ENCODE results near the gene WNT7B.

WNT7B gene

DNA sequence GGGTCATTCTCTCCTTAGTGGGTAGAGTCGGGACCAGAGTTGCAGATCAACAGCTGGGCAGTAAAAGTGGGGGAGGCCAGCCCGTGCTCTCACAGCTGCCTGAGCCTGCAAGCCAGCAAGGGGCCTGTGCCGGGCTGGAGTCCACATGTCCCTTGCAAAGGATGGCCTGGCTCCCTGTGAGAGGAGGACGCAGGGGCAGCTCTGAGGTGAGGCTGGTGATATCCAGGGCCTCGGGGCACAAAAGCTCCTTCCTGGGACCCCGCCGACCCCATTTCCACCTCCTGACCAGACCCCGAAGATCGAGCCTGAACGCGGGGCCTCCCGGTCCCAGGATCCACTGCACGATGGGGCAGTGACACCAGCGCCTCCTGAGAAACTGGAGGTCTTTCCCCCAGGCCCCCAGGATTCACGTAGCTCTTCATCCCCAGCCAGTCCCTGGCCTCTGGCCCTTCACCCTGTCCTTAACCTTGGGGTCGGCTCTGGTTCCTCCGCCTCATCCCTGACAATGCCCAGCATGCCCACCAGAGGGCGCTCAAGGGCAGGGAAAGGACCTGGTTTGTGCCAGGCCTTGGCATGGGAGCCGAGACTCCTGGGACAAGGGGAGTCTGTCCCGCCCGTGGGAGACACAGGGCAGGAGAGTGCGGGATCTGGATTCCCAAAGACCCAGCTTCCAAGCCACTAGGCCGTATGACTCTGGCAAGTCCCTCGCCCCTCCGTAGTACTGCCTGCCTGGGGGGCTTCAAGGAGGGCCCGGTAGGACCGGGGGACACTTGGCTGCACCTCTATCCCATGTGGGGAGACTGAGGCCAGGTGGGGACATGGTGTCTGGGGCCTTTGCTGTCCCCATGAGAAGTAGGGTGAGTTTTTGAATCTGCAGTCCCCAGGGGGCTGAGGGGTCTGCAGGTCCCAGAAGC, 17.8 kb upstream of the WNT7B start:
- DNase-seq: peak; percentile 30 to 80 (median 71)

DNA sequence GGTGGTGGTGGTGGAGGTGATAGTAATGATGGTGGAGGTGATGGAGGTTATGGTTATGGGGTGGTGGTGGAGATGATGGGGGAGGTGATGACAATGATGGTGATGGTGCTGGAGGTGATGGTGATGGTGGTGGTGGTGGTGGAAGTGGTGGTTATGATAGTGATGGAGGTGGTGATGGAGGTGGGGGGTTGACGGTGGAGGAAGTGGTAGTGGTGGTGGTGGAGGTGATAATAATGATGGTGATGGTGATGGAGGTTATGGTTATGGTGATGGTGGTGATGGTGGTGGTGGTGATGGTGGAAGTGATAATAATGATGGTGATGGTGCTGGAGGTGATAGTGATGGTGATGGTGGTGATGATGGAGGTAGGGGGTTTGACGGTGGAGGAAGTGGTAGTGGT, 16.9 kb upstream of the WNT7B start:
- no peak for DNase-seq

DNA sequence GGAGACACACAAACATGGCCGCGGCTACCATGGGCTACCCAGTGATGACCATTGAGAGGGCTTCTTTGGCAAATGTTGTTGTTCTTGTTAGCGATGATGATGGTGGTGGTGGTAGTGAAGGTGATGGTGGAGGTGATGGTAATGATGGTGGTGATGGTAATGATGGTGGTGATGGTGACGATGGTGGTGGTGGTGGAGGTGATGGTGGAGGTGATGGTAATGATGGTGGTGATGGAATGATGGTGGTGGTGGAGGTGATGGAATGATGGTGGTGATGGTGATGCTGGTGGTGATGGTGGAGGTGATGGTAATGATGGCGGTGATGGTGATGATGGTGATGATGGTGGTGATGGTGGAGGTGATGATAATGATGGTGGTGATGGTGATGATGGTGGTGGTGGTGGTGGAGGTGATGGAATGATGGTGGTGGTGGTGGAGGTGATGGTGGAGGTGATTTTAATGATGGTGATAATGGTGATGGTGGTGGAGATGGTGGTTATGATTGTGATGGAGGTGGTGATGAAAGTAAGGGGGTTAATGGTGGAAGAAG, 16.3 kb upstream of the WNT7B start:
- DNase-seq: no peak

DNA sequence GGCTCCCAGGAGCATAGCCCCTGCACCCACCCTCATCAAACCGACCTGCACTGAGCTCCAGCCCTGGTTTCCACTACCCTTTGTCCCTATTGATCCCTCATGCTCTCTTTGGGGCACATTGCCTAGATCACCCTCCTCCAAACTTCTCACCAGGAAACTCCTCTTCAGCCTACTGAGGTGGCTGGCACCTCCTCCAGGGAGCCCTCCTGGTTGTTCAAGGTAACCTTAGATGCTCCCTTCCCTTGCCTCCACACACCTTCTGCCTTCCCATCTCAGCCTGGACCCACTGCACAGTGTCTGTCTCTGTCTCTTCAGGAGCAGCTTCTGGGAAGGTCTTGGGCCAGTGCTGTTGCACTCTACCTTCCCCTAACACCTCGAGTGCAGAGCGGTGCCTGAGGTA, 15.8 kb upstream of the WNT7B start:
- DNase-seq: no peak

DNA sequence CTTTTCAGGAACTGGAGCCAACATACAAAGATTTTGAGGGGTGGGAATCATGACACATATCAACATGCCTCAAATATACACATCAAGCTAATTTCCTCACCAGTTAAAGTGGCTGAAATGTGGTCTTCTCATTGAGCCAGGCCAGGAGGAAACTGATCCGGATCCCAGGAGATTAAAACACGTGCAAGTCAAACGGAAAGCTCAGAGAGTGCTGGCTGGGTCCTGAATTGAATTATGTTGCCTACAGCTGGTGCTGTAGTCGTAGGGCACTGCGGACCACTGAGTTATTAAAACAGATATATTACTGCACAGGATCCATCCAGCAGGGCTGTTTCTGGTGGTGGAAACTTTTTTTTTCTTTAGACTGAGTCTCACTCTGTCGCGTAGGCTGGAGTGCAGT, 14.1 kb upstream of the WNT7B start:
- DNase-seq: no peak

DNA sequence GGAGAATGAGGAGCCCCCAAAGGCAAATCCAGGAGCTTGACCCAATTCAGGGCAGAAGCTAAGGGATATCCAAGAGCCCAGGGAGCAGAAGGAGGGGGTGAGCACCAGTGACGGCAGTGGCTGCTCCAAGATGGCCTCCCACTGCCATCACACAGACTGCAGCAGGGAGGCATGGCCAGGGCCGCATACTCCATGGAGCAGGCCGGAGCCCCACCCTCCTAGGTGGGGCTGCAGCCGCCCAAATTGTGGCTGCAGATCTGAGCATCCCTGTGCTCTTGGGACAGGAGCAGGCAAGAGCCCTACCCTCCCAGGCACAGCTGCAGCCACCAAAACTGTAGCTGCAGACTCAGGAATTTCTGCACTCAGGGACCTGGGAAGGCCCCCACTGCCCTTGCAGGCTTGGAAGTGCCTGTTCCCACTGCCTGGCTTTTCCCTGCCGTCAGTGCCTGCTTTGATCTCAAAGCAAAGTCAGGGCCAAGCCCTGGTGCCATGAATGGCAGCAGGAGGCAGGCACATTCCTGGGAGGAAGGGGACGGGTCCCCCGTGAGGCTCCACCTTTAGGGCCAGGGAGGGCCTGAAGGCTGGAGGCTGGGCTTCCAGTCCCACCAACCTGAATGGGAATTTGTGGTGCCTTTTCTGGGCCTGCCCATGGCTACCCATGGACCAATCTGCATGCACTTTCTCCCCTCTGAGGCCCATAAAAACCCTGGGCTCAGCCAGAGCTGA, 10.3 kb upstream of the WNT7B start:
- no peak for DNase-seq

DNA sequence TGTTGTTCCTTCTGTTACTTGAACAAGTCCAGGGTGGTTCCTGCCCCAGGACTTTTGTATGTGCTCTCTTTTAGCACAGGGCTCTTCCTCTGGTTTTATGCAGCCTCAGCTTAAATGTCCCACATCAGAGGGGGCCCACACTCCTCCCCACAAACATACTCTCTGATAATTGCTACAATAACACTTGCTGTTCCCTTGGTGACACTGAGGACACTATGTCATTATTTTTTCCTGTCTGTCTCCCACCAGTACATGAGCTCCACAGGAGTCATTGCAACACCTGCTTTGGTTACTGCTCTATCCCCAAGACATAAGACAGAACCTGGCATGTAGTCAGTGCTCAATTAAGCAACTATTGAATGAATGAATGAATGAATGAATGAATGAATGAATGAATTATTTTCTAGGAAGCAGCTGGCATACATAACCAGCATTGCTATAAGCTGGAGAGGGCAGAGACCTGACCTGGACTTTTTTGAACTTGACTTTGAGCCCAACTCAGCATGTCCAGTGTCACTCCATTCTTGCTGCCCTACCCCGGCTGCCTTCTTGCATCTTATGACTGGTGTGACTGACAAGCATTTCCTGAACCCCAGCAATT, 7.5 kb upstream of the WNT7B start:
- no peak for DNase-seq

DNA sequence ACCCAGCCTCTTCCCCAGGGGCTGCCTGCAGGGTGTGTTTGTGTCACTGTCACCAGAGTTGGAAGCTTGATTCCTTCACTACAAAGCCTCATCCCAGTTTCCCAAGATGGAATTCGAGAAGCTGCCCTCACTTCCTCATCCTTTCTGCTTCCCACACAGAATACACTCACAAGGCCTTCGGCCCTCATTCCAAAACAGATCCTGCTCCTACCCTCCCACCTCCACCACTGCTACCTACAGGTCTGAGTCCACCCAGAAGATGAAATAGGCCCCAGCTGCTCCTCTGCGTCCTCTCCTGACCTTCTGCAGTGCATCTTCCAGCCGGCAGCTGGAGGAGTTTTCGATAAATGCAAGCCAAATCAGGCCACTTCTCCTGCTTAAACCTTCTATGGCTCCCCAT, 6.8 kb upstream of the WNT7B start:
- no peak for DNase-seq

DNA sequence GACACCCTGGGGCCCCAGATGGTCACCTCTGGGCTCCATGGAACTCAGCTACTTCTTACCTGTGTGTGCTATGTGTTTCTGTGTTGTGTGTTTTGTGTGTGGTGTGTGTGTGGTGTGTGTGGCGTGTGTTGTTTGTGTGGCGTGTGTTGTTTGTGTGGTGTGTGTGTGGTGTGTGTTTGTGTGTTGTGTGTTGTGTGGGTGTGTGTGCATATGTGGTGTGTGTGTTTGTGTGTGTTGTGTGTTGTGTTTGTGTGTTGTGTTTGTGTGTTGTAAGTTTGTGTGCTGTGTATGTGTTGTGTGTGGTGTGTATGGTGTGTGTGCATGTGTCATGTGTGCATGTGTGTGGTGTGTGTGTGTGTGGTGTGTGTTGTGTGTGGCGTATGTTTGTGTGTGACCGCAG, 3.8 kb upstream of the WNT7B start:
- no peak for DNase-seq

DNA sequence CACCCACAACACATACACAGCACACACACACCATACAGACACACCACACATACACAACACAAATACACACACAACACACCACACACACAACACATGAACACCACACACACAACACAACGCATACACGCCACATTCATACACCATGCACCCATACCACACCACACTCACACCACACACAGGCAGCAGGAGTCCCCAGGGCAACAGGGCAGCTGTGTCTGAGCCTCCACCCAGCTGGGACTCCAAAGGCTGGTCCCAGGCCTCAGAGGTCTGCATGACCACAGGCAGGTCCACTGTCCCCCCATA, 3.3 kb upstream of the WNT7B start:
- no peak for DNase-seq

DNA sequence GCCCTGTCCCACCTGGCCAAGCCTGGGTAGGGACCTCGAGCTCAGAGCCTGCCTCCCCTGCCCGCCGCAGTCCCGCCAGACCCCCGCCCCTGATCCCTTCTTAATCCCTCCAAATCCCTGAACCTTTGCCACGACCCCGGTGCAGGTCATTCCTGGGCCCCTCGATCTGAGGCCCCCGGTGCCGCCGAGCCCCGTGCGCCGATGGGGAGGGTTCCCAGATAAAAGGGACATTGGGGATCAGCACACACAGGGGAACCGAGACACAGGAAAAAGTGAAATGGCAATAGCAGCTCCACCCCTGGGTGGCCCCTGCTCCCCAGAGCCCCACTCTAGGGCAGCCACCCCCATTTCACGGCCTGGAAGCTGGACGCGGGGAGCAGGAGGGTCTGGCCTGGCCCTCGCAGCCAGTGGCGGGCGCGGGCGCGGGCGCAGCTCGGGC, 1.3 kb upstream of the WNT7B start:
- DNase-seq: no peak

DNA sequence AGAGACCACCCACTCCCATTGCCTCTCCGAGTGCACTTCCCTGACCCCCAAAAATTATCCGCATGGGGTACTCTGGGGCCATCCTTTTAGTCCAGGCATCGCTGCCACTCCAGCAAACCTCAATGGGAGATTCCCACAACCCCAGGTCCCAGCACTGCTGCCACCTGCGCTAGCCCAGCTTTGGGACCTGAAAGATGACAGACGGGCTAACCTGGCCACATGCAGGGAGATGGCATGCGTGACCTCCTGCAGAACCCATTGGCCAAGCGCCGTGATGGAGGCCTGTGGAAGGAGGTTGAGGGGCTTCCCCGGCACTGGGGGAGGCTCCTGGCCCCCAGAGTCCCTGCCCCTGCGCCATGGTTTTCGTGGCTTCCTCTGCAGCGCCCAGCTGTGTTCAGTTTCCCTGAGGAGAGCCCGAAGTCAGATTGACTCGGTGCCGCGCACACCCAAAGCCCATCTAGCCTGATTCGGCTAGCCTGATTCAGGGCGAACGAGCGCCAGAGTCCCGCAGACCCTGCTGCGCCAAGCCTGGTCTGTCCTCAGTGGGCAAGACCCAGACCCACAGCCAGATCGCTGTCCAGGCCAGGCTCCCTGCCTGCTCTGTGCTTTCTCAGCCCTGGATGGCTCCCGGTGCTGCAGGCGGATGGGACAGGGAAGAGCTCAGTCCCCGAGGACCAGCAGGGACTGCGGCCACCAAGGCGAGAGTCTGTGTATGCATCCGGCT, 751 bp upstream of the WNT7B start:
- DNase-seq: peak in 1 of 6 experiments; percentile 20

DNA sequence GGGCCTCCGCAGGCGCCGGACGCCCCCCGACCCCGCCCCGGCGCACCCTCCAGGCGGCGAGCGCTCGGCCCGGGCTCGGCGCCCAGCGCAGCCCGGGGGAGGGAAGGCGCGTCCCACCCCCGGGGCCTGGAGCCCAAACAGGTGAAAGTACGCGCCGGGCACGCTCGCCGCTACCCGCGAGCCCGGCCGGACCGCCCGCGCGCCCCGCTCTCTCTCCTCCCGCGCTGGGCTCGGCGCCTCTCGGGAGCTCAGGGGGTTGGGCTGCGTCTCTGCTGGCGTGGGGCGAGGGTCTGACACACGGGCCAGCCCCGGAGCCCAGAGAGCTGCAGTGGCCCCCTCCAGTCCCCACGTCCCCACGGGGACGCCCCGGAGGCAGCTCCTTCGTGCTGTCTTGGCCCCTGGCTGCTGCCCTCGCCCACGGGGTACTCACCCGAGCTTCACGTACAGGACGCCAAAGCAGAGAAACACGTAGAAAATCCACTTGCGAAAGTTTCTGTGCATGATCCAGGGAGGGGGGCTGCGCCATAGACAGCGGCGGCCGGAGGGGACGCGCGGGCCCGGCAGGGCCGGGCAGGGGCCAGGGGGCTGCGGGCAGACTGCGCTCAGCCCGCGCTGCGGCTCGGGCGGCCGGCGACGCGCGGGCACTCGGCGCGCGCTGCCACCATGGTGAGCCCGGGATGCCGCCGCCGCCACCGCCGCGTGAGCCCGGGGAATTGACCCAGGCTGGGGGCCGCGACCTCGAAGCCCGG, 534 bp downstream of the WNT7B start:
- no peak for DNase-seq

DNA sequence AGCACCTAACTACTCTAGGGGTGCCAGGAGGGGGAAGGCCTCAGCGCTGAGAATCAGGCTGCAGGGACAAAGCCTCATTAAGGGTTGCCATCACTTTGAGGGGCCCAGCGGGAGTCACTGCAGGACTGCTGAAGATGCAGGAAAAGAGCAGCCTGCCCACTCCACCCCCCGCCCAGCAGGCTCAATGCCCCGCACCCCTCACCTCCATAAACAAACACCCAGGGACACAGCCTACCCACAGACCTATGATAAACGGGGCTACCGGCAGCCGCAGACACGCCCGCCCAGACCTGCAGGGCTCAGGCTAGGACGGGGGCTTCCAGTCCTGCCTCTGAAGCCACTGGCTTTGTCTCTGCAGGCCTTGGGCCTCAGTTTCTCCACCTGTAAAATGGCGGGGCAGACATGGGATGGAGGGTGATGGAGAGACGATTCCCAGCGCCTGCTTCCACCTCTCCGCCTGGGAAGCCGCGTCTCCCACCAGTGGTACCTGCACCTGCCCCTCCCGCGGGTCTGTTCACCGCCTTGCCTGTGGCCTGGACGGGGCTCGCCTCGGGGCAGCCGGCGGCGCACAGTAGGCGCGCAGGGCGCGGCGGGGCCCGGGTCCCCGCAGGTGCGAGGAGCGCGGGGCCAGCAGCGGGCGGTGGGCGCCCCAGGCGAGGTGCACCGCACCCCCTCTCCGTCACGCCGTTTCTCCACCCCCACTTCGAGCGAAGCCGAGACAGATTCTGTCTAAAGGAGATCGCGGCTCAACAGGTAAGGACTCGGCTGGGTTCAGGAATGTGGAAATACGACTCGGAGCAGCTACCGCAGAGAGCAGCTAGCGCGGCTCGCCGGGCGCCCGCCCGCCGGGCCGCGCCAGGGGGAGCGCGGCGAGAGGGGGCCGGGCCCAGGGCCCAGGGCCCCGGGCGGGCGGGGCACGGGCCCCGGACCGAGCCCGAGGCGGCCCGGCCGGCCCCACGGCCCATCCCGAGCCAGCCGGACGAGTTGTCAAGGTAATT, 1.5 kb downstream of the WNT7B start:
- no peak for DNase-seq

DNA sequence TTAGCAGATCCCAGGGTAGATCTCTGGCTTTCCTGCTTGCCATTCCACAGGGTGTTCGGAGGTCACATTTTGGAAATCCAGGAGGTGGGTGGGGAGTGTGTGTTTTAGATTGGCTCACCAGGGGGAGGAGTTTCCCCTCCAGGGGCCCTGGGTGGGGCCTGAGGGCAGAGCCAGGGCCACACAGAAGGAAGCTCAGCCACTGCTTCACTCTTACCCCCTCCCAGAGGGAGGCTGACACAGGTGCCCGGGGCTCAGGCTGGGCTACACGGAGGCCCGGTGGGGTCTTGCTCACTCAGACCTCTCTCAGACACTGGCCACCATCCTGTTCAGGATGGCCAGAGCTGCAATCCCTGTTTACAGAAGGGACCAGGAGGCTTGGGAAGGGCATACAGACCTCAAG, 2.5 kb downstream of the WNT7B start:
- no peak for DNase-seq

DNA sequence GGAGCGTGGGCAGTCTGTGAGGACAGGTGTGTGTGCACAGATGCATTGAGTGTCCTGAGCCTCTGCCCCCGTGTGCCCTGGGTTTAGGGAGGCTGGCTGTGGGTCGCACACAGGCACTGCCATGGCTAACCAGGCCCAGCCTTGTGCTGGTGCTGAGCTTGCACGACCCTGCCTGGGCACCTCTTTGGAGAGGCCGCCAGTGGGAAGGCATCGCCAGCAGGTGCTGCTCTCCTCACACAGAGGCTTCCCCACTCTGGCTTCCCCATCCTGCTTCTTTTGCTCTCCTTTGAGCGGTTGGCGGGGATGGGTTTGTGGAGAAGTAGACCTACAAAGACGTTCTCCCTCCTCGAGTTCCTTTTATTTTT, 4.1 kb downstream of the WNT7B start:
- no peak for DNase-seq

DNA sequence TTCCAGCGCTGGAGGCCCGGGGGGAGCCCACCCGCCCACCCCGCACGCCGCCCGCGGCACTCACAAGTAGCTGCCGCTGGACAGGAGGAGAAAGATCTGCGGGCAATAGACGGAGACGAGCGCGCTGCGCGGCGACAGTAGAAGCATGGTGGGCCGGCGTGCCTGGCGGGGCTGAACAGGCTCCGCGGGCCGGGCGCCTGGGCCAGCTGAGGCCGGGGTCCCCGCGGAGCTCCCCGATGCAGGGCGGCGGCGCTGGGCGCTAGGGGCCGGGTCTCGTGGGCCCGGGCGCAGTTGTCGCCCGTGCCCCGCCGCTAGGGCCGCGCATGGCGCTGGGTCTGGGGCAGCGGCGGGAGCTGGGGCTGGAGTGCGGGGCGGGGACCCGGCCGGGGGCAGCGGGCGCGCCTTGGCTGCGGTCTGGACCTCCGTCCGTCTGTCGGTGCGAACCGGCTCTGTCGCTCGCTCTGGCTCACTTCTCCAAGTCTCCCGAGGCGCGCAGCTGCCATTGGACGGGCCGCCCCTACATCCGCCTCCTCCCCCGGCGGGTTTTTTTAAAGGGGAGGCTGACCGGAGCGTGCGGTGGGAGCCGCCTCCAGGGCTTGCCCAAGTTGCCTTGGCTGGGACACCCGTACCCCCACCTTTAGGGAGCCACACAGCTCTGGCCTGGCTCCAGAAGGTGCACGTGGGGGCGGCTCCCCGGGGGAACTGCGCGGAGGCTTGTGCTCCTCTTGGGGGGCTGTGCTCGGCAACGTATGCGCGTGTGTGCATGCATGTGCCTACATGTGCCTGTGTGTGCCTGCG, 4.7 kb downstream of the WNT7B start:
- no peak for DNase-seq

DNA sequence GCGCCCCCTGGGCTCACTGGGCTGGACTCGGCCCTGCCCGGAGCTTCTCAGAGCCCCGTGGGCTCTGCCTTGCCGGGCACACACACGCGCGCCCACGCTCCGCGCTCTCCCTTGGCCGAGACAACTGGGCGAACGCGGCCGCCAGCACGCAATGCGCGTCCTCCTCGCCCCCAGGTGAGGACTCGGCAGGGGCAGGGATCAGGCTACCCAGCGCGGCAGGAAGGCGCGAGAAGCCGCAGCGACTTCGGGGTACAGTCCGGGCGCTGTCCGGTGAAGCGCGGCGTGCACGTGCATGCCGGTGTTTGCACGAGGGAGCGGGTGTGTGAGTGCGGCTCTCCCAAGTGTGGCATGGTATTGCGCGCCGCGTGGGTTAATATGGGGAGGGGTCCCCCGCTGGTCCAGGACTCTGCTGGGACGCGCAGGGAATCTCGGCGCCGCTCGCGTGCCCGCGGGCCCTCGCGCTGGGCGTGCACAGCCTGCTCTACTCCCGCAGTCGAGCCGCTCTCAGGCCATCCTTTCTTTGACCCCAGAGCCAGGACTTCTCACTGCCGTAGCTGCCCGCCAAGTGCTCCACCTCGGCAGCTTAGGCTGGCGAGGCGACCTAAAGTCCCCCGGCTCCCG, 5.4 kb downstream of the WNT7B start:
- DNase-seq: no peak

DNA sequence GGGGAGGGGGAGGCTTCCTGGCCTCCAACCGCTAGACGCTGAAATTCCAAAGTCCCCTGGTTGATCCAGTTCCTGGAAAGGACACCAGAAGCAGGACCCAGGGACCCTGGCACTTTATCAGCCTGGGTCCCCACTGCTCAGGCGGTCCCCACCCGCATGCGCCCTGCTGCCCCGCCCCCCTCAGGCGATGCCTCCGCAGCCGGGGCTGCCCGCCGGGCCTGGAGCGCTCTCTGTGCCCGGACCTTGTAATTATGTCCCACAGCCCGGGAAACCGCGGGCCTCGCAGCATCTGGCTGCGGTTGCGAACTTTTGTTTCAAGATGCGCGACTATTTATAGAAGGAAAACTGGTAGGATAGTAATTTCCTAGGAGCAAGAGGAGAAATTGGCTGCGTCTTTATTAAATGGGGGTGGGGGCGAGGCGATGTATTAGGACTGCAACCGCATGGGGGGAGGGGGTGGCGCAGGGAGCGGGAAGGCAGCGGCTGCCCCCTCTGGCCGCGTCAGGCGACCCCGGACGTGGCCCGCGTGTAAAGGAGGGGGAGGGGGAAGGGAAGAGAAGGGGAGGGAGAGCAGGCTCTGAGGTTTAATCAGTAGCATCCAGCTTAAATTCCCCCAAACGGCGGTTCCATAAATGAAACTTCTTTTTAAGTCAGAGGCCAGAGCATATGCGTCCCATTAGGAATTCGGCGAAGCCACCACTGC, 6.1 kb downstream of the WNT7B start:
- DNase-seq: no peak

All from stimulated activated naive CD4-positive, alpha-beta T cell (primary cell).